Measurements from ENCODE around the gene QSER1. TPM values are rescaled to one million over a fixed set of nuclear protein-coding genes. Genes with fewer than 3 reads are reported as not detected.

Gene QSER1
- total and polyA plus RNA-seq, 9 of the 15 experiments (the other 6 are each of a cell fraction or from before 2014, with no cell fraction given): 5.8 to 33.6 (median 22.3) TPM

GRCh38 chr11:32968541-32968940 lies 75.9 kb downstream of the QSER1 start:
- DNase-seq (ENCODE audit: extremely low read depth in 1 of 4, low spot score in 3 of 4): no peak
- no peaks in the 10 kb centered on the region for H3K9me1 ChIP-seq (ENCODE audit: control insufficient read depth, insufficient read depth, low read length)
- in situ Hi-C loops (cut with MboI) (loop anchor here (25.0 kb wide), 1 partner anchor 369 kb away; no protein-coding TSS in a partner anchor), intact Hi-C loops (cut with micrococcal nuclease) (loop anchor here (10.0 kb wide), 2 partner anchors 84 to 154 kb away; no protein-coding TSS in a partner anchor)
- no peak overlapping the region for H3K9ac ChIP-seq (ENCODE audit: insufficient read depth in 1 of 2, low read depth in 2 of 2, low read length in 2 of 2)
- CTCF ChIA-PET (ENCODE audit: low intra/inter-chr PET ratio): no interaction called here
- H3K4me1 ChIP-seq (replicated peaks in 1 of 2; ENCODE audit: control insufficient read depth in 2 of 2, insufficient read depth in 2 of 2, low read length in 2 of 2): no peaks in the 10 kb centered on the region
- H3K4me2 ChIP-seq (ENCODE audit: insufficient read depth, low read length): no peak overlapping the region
- TF ChIP-seq ETV6 (IDR thresholded peaks at IDR 0.05; ENCODE audit: borderline replicate concordance in 1 of 2, low read depth in 2 of 2, low read length in 1 of 2) (no peak), ETV6 (CRISPR knock-in tag; IDR thresholded peaks at IDR 0.05; ENCODE audit: borderline replicate concordance) (no peak), CBFA2T3 (IDR thresholded peaks at IDR 0.05) (no peak), KDM2B (CRISPR knock-in tag; IDR thresholded peaks at IDR 0.05) (no peak), TCF7 (IDR thresholded peaks at IDR 0.05; ENCODE audit: borderline replicate concordance) (no peak), THRB (CRISPR knock-in tag; conservative IDR thresholded peaks at IDR 0.05) (no peak), MBD1 (CRISPR knock-in tag; IDR thresholded peaks at IDR 0.05) (no peak), ZNF347 (CRISPR knock-in tag; IDR thresholded peaks at IDR 0.05; ENCODE audit: low read depth) (no peak), TFAM (CRISPR knock-in tag; conservative IDR thresholded peaks at IDR 0.05) (no peak), MBD2 (IDR thresholded peaks at IDR 0.05; ENCODE audit: borderline replicate concordance, low read depth) (no peak), MEF2A (IDR thresholded peaks at IDR 0.05; ENCODE audit: control insufficient read depth, low read depth, low read length) (no peak), HDGF (IDR thresholded peaks at IDR 0.05) (no peak), ZBTB11 (CRISPR knock-in tag; IDR thresholded peaks at IDR 0.05) (no peak), MECOM (CRISPR knock-in tag; IDR thresholded peaks at IDR 0.05) (no peak), NFYB (IDR thresholded peaks at IDR 0.05; ENCODE audit: extremely low read depth, insufficient read length) (no peak), RBM22 (IDR thresholded peaks at IDR 0.05; ENCODE audit: low read depth, low read length, poor library complexity, severe bottlenecking) (no peak)
- no TSS peak for BruUV-seq (replicated peaks)
- H3K27ac ChIP-seq (ENCODE audit: extremely low read depth, low read depth, low read length): no peak overlapping the region
- no peak for ATAC-seq
- no peak overlapping the region for H2AFZ ChIP-seq (ENCODE audit: low read depth, low read length)
- 80% methylated on average over 1 of the region's 1 CpG for WGBS (ENCODE audit: insufficient coverage, low coverage, missing lambda C conversion rate)
- H3K79me2 ChIP-seq (ENCODE audit: control insufficient read depth, insufficient read depth, low read length): no peaks in the 10 kb centered on the region
- POLR2A ChIA-PET: no interaction called here
- no peaks in the 10 kb centered on the region for H4K20me1 ChIP-seq (replicated peaks; ENCODE audit: control insufficient read depth, insufficient read depth, low read length)
- H3K36me3 ChIP-seq (ENCODE audit: control insufficient read depth, insufficient read depth, low read length): peaks cover 74% of the 10 kb centered on the region; the same call in 2 of the 3 replicates
- H3K9me3 ChIP-seq (replicated peaks; ENCODE audit: control insufficient read depth, insufficient read depth, low read depth, low read length): no peaks in the 10 kb centered on the region
- H3K27me3 ChIP-seq (ENCODE audit: control insufficient read depth in 2 of 2, insufficient read depth in 2 of 2, low read length in 2 of 2): no peaks in the 10 kb centered on the region
- no peak overlapping the region for H3K4me3 ChIP-seq
- no peak for FAIRE-seq
